Testis (tissue), 3 donors: ENCODE measurements around the gene ASB13. TPM values are rescaled to one million over a fixed set of nuclear protein-coding genes. Genes with fewer than 3 reads are reported as not detected.

Source experiments
- DNase-seq: peaks from one replicate; pipeline ENCODE4 v3.0.0-alpha.2; 2019
- H3K27ac ChIP-seq, 2 donors: fragments of 200-600 bp; sonication (generic); one replicate each; pipeline ENCODE4 v1.5.1; 2019
- H3K27me3 ChIP-seq: fragments of 200-600 bp; sonication (generic); one replicate; pipeline ENCODE4 v1.5.1; 2019
- H3K36me3 ChIP-seq: fragments of 200-600 bp; sonication (generic); one replicate; pipeline ENCODE4 v1.5.1; 2017; ENCODE audit warnings: low read depth; ENCODE audit errors: missing control alignments
- H3K4me1 ChIP-seq: fragments of 200-600 bp; sonication (generic); one replicate; pipeline ENCODE4 v1.5.1; 2019
- H3K4me3 ChIP-seq, 2 donors: fragments of 200-600 bp; sonication (generic); one replicate each; pipeline ENCODE4 v1.5.1; 2017 to 2019
- H3K9me3 ChIP-seq: fragments of 200-600 bp; sonication (generic); one replicate; pipeline ENCODE4 v1.5.1; 2017
- CTCF ChIP-seq, 3 experiments: fragments of 450-650 bp in 2 of 3; fragments of 200-600 bp in 1 of 3; sonication (generic) in 1 of 3; IDR thresholded peaks; one replicate each; pipeline ENCODE4 v1.5.1; 2016 to 2019; ENCODE audit warnings: antibody characterized with exemption in 3 of 3, mild to moderate bottlenecking in 2 of 3, moderate library complexity in 1 of 3
- POLR2A ChIP-seq: fragments of 450-650 bp; IDR thresholded peaks from one replicate; pipeline ENCODE4 v1.6.1; 2017; ENCODE audit warnings: antibody characterized with exemption, mild to moderate bottlenecking, moderate library complexity
- WGBS, 2 donors: methylation state at CpG; one replicate each; pipeline ENCODE4 v1.1.5; 2018; 5-methylcytosine and 5-hydroxymethylcytosine counted together
- intact Hi-C: fragments of 100-400 bp; cut with DNase I; formaldehyde crosslinking; loops from one replicate; pipeline ENCODE4 v1.15.1; 2023; ENCODE audit warnings: low total_unique reads
- polyA plus RNA-seq: library from polyadenylated mRNA; stranded (reverse); fragments of 350-450 nt; fragmentation: Illumina TruSeq; extraction: RNeasy Lipid Tissue Mini Kit (QIAGEN cat#74804); gene quantifications from one replicate; pipeline ENCODE4 v1.2.3, GENCODE V29; 2014; ENCODE audit warnings: low read depth, low replicate concordance; ENCODE audit not compliant: insufficient read depth
- total RNA-seq, 2 donors: library from RNA; depleted of rRNA; stranded (reverse); fragments of >200 nt; gene quantifications; one replicate each; pipeline ENCODE4 v1.2.3, GENCODE V29; 2016

The ASB13 gene
- total and polyA plus RNA-seq, 3 donors from 2014 or later = 9.4 to 14.1 (median 12.3) TPM

DNA sequence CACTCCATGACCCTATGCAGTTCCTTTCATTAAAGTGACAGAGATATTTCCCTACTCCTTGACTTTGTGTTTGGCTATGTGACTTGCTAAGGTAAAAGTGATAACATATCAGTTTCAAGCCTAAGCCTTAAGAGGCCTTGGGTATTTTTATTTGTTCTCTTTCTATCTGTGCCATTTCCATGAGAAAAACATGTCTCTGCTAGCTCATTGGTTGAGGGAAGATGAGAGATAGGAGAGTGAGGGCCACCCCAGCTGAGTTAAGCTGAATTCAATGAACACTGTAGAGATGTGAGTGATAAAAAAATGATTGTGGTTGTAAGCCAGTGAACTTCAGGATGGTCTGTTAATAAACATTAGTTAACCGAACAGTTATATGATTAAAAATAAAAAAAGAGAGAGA, 31.7 kb upstream of the ASB13 start:
- intact Hi-C loops = no loop called here
- no peak for DNase-seq
- no peak overlapping the region for H3K4me3 ChIP-seq
- no peaks in the 10 kb centered on the region for H3K9me3 ChIP-seq
- no peaks in the 10 kb centered on the region for H3K27me3 ChIP-seq
- H3K4me1 ChIP-seq = peaks cover 7% of the 10 kb centered on the region
- WGBS, 2 donors = 84 to 100% methylated on average over 1 of the region's 1 CpG
- no peaks in the 10 kb centered on the region for H3K36me3 ChIP-seq
- TF ChIP-seq CTCF (IDR thresholded peaks at IDR 0.05) (no peak), POLR2A (no peak)
- H3K27ac ChIP-seq = no peak overlapping the region

- H3K4me1 ChIP-seq = peaks cover 9% of the 10 kb centered on the region
- no peak for TF ChIP-seq CTCF (IDR thresholded peaks at IDR 0.05)
- TF ChIP-seq POLR2A = no peak
- intact Hi-C loops = no loop called here
- no peaks in the 10 kb centered on the region for H3K36me3 ChIP-seq
- no peak overlapping the region for H3K4me3 ChIP-seq
- H3K9me3 ChIP-seq = no peaks in the 10 kb centered on the region
- no peak overlapping the region for H3K27ac ChIP-seq
- DNase-seq = no peak
- no peaks in the 10 kb centered on the region for H3K27me3 ChIP-seq
- 79 to 94% methylated on average over 2 of the region's 2 CpGs for WGBS, 2 donors
Measured at GRCh38 chr10:5697342-5697741, 30.9 kb upstream of the ASB13 start.

DNA sequence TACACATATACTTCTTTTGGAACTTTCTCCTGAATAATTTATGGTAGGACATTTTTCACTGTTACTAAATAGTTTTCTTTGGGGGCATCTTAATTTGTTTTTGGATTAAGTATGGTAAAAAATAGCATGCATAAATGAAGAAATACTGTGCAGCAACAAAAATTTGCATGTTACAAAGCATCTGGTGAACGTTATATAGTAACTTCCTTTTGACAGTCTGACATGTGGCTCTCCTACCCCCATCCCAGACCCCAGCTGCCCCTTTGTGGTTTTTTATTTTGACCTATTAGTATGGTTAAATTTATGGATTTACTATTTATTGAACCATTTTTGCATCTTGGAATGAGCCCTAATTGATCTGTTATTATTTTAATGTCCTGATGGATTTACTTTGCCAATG, 28.2 kb upstream of the ASB13 start:
- Histone ChIP-seq H3K36me3 (no peaks in the 10 kb centered on the region), H3K9me3 (no peaks in the 10 kb centered on the region), H3K27ac (no peak overlapping the region), H3K4me1 (peaks cover 16% of the 10 kb centered on the region), H3K27me3 (no peaks in the 10 kb centered on the region), H3K4me3 (no peak overlapping the region)
- intact Hi-C loops = no loop called here
- TF ChIP-seq CTCF (IDR thresholded peaks at IDR 0.05) (no peak), POLR2A (no peak)
- 60 to 62% methylated on average over 1 of the region's 1 CpG for WGBS, 2 donors
- no peak for DNase-seq

DNA sequence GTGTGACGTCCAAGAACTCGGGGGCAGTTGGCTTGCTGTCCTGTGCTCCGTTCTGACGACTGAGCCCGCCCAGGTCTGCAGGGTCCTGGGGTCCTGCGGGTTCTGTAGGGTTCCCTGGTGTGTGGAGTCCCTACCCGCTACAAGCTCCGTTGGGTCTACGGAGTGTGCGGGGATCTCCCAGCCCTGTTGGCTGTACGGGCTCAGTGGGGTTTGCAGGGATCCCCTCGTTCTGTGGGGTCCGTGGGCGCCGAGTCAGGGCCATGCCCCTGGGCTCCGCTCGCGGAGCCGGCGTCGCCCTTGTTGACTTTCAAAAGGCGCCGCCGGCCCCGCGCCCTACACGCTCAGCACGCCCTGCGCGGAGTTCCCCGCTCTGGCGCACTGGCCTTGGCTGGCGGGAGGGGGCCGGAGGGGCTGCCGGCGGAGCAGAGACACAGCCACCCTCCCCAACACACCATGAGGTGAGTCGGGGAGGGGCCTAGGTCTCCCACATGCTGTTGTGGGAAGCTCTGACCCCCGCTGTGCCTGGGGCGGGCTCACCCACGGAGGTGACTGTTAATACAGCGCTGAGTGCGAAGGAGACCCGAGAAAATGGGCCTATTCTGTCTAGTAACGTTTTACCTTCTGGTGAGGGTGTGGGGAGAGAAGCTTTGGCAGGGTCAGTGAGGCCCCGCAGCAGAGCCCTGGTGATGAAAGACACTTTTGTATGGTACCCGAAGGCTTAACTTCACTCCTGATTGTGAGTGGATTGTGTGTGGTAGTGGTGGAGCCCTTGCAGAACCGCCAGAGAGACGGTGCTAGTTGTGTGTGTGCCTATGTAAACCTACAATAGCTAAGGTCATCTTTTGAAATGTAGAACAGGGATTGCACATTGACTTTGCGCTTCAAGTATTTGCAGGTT, 26.3 kb upstream of the ASB13 start:
- no peaks in the 10 kb centered on the region for H3K9me3 ChIP-seq
- peak; percentile 72 for DNase-seq
- no peaks in the 10 kb centered on the region for H3K27me3 ChIP-seq
- no peak for TF ChIP-seq CTCF (IDR thresholded peaks at IDR 0.05)
- TF ChIP-seq POLR2A = no peak
- H3K4me3 ChIP-seq = peak overlapping the region; percentile 52 to 60
- H3K36me3 ChIP-seq = no peaks in the 10 kb centered on the region
- intact Hi-C loops = no loop called here
- peaks cover 16% of the 10 kb centered on the region for H3K4me1 ChIP-seq
- peak overlapping the region; percentile 12 to 77 for H3K27ac ChIP-seq
- WGBS, 2 donors = 5 to 13% methylated on average over 12 to 40 of the region's 49 CpGs

DNA sequence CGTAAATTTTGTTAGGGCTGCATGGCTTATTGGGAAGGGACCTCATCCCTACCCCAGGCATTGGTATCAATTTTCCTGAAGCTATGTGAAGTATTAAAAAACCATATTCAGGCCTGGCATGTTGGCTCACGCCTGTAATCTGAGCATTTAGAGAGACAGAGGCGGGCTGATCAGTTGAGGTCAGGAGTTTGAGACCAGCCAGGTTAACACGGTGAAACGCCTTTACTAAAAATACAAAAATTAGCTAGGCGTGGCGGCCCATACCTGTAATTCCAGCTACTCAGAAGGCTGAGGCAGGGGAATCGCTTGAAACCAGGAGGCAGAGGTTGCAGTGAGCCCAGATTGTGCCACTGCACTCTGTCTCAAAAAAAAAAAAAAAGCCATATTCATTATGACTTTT, 25.4 kb upstream of the ASB13 start:
- no peaks in the 10 kb centered on the region for H3K36me3 ChIP-seq
- intact Hi-C loops = no loop called here
- peaks cover 16% of the 10 kb centered on the region for H3K4me1 ChIP-seq
- 79 to 90% methylated on average over 8 of the region's 8 CpGs for WGBS, 2 donors
- H3K27ac ChIP-seq = no peak overlapping the region
- TF ChIP-seq CTCF (IDR thresholded peaks at IDR 0.05) = no peak
- TF ChIP-seq POLR2A = no peak
- no peaks in the 10 kb centered on the region for H3K9me3 ChIP-seq
- no peak for DNase-seq
- no peaks in the 10 kb centered on the region for H3K27me3 ChIP-seq
- H3K4me3 ChIP-seq = no peak overlapping the region
